ENCODE data around the gene EXOC4. TPM values are rescaled to one million over a fixed set of nuclear protein-coding genes. Genes with fewer than 3 reads are reported as not detected.

The EXOC4 gene
- total and polyA plus RNA-seq, 2 experiments from 2014 or later: 23.9 to 51.7 TPM

DNA sequence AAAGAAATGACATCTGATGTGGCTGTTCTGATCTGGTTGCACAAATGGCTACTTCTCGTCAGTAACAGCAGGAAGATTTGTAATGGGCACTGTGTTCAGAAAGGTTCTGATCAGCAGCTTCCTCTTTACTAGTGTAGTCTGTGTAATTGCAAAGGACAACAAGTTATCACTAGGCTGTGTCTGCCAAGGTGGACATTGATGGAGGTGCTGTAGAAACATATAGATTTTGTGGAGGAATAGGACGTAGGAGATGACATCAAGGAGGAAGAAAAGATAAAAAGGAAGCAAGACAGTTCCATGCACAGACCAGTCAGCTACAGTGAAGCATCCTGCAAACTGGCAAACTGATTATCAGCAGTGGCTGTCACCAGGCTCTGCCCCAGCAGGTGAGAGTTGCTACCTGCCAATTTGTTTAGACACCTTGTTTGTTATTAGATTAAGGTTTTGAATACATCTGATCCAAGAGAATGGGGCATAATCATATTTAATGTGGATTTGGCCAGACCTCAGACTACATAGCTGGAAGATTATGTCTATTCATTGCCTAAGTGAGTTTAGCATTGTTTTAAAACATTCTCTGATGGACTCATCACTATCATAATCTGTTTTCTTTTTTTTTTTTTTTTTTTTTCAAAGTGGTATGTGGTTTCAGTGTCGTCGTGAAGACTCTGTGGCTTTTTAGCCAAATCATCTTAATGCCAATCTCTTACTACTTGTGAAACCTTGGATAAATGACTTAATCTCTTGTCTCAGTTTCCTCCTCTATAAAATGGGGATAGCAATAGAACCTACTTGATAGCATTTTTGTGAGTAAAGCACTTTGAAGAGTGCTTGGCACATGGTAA lies 456.4 kb downstream of the EXOC4 start:
- no peak overlapping the region for H3K4me2 ChIP-seq (ENCODE audit: unreplicated experiment)
- DNase-seq: peak; percentile 37

DNA sequence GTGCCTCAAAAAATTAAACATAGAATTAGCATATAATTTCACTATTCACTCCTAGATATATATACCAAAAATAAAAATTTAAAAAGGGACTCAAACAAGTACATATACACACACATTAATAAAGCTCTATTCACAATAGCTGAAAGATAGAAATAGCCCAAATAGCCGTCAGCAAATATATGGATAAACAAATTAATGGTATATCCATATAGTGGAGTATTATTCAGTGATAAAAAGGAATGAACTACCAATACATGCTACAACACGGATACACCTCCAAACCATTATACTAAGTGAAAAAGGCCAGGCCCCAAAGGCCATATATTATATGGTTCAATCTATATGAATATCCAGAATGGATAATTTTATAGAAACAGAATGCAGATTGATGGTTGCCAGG lies 459.7 kb downstream of the EXOC4 start:
- Histone ChIP-seq H3K9me3 (ENCODE audit: low read depth) (no peaks in the 10 kb centered on the region), H3K9me2 (ENCODE audit: insufficient read depth) (no peaks in the 10 kb centered on the region), H3K27me3 (replicated peaks; ENCODE audit: insufficient read depth) (no peaks in the 10 kb centered on the region), H3F3A (ENCODE audit: insufficient read depth) (no peaks in the 10 kb centered on the region; the same call in 1 of the 2 replicates), H3K36me3 (ENCODE audit: low read depth) (no peaks in the 10 kb centered on the region), H3K4me3 (no peak overlapping the region), H3K4me1 (ENCODE audit: insufficient read depth) (peaks cover 14% of the 10 kb centered on the region; the same call in 1 of the 2 replicates), H3K9ac (no peak overlapping the region), H2AFZ (no peak overlapping the region), H3K27ac (no peak overlapping the region), H3K79me2 (ENCODE audit: insufficient read depth) (no peaks in the 10 kb centered on the region), H3K4me2 (ENCODE audit: unreplicated experiment) (no peak overlapping the region), H4K20me1 (ENCODE audit: insufficient read depth) (no peaks in the 10 kb centered on the region)
- in situ Hi-C loops (cut with MboI): no loop called here
- no peak for DNase-seq
- no peak for TF ChIP-seq EZH2 (IDR thresholded peaks at IDR 0.05; ENCODE audit: insufficient read depth, poor library complexity, severe bottlenecking)
- no peak for TF ChIP-seq EZH2phosphoT487 (IDR thresholded peaks at IDR 0.05; ENCODE audit: insufficient read depth, low read depth)
- 96% methylated on average over 2 of the region's 2 CpGs for WGBS, 2 experiments (ENCODE audit: low coverage in 1 of 2, low lambda C conversion rate in 2 of 2, missing lambda C conversion rate in 2 of 2)

More for the DNA sequence above, 456.4 kb downstream of the EXOC4 start:
- Histone ChIP-seq H4K20me1 (ENCODE audit: insufficient read depth) (no peaks in the 10 kb centered on the region), H3F3A (ENCODE audit: insufficient read depth) (peaks cover 19% of the 10 kb centered on the region; the same call in 1 of the 2 replicates), H2AFZ (no peak overlapping the region), H3K27me3 (replicated peaks; ENCODE audit: insufficient read depth) (no peaks in the 10 kb centered on the region), H3K27ac (no peak overlapping the region), H3K4me3 (no peak overlapping the region), H3K9ac (no peak overlapping the region), H3K4me1 (ENCODE audit: insufficient read depth) (peaks cover 32% of the 10 kb centered on the region), H3K79me2 (ENCODE audit: insufficient read depth) (no peaks in the 10 kb centered on the region), H3K36me3 (ENCODE audit: low read depth) (no peaks in the 10 kb centered on the region), H3K9me2 (ENCODE audit: insufficient read depth) (no peaks in the 10 kb centered on the region), H3K9me3 (ENCODE audit: low read depth) (no peaks in the 10 kb centered on the region)
- in situ Hi-C loops (cut with MboI): no loop called here
- WGBS, 2 experiments (ENCODE audit: low coverage in 1 of 2, low lambda C conversion rate in 2 of 2, missing lambda C conversion rate in 2 of 2): 55 to 62% methylated on average over 4 of the region's 4 CpGs
- TF ChIP-seq EZH2phosphoT487 (IDR thresholded peaks at IDR 0.05; ENCODE audit: insufficient read depth, low read depth) (no peak), EZH2 (IDR thresholded peaks at IDR 0.05; ENCODE audit: insufficient read depth, poor library complexity, severe bottlenecking) (no peak)

DNA sequence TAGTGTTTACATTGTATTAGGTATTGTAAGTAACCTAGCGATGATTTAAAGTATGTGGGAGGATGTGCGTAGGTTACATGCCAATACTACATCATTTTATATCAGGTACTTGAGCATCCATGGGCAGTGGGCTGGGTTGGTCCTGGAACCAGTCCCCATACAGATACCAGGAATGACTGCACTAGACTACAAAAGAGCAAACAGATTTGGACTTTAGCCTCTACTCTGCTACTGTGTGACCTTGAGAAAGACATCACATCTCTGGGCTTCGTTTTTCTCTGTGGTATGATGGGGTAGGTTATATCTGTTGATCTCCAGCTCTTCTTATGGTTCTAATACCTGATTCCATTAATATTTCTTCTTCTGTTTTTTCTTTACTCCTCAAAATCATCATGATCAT lies 461.8 kb downstream of the EXOC4 start:
- no peak overlapping the region for H3K4me2 ChIP-seq (ENCODE audit: unreplicated experiment)
- TF ChIP-seq EZH2 (IDR thresholded peaks at IDR 0.05; ENCODE audit: insufficient read depth, poor library complexity, severe bottlenecking) (no peak), EZH2phosphoT487 (IDR thresholded peaks at IDR 0.05; ENCODE audit: insufficient read depth, low read depth) (no peak)
- H3K27ac ChIP-seq: no peak overlapping the region
- no peak overlapping the region for H2AFZ ChIP-seq
- H3K9ac ChIP-seq: no peak overlapping the region
- no peaks in the 10 kb centered on the region for H3K9me2 ChIP-seq (ENCODE audit: insufficient read depth)
- H3K27me3 ChIP-seq (replicated peaks; ENCODE audit: insufficient read depth): no peaks in the 10 kb centered on the region
- no peaks in the 10 kb centered on the region for H3K36me3 ChIP-seq (ENCODE audit: low read depth)
- no peaks in the 10 kb centered on the region for H4K20me1 ChIP-seq (ENCODE audit: insufficient read depth)
- in situ Hi-C loops (cut with MboI): no loop called here
- no peaks in the 10 kb centered on the region for H3F3A ChIP-seq (ENCODE audit: insufficient read depth)
- peaks cover 2% of the 10 kb centered on the region; the same call in 1 of the 2 replicates for H3K4me1 ChIP-seq (ENCODE audit: insufficient read depth)
- 96 to 97% methylated on average over 3 of the region's 3 CpGs for WGBS, 2 experiments (ENCODE audit: low coverage in 1 of 2, low lambda C conversion rate in 2 of 2, missing lambda C conversion rate in 2 of 2)
- DNase-seq: no peak
- H3K4me3 ChIP-seq: no peak overlapping the region
- H3K9me3 ChIP-seq (ENCODE audit: low read depth): no peaks in the 10 kb centered on the region
- H3K79me2 ChIP-seq (ENCODE audit: insufficient read depth): no peaks in the 10 kb centered on the region

DNA sequence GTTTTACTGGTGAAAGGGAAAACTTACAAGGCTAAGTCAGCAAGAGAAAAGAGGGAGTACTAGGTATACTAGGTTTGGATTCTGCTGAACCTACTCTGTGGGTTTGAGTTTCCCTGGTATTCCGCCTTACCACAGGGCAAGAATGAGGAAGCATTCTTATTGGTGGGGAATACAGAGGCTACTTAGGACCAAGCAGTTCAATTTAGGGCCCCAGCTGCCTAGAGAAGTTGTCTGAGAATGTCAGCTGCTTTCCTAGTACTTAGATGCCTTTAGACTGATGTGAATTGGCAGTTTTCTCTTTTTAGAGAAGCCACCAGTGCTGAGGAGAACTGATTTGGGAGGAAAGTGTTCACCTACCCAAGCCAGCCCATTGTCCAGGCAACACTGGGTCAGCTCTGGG lies 465.3 kb downstream of the EXOC4 start:
- no peak for DNase-seq
- WGBS, 2 experiments (ENCODE audit: low coverage in 1 of 2, low lambda C conversion rate in 2 of 2, missing lambda C conversion rate in 2 of 2): 92 to 100% methylated on average over 1 of the region's 1 CpG
- Histone ChIP-seq H3K79me2 (ENCODE audit: insufficient read depth) (no peaks in the 10 kb centered on the region), H3K4me2 (ENCODE audit: unreplicated experiment) (no peak overlapping the region), H3K27me3 (replicated peaks; ENCODE audit: insufficient read depth) (no peaks in the 10 kb centered on the region), H3K9ac (no peak overlapping the region), H3K36me3 (ENCODE audit: low read depth) (no peaks in the 10 kb centered on the region), H3F3A (ENCODE audit: insufficient read depth) (no peaks in the 10 kb centered on the region), H3K27ac (no peak overlapping the region), H3K9me2 (ENCODE audit: insufficient read depth) (no peaks in the 10 kb centered on the region), H3K4me1 (ENCODE audit: insufficient read depth) (no peaks in the 10 kb centered on the region), H2AFZ (no peak overlapping the region), H4K20me1 (ENCODE audit: insufficient read depth) (no peaks in the 10 kb centered on the region), H3K4me3 (no peak overlapping the region), H3K9me3 (ENCODE audit: low read depth) (no peaks in the 10 kb centered on the region)
- TF ChIP-seq EZH2 (IDR thresholded peaks at IDR 0.05; ENCODE audit: insufficient read depth, poor library complexity, severe bottlenecking): no peak
- no peak for TF ChIP-seq EZH2phosphoT487 (IDR thresholded peaks at IDR 0.05; ENCODE audit: insufficient read depth, low read depth)
- in situ Hi-C loops (cut with MboI): no loop called here
